Endothelial cell of umbilical vein (primary cell): ENCODE measurements around the gene CAAP1. TPM values are rescaled to one million over a fixed set of nuclear protein-coding genes. Genes with fewer than 3 reads are reported as not detected.

ENCODE experiments used
- BruUV-seq: library from RNA; stranded (reverse); fragments of 400-500 nt; replicated peaks from 2 replicates; lab custom pipeline; 2021; lab: Mats Ljungman, UMichigan
- CTCF ChIA-PET: fragments of 300-600, 350-600 bp; sonication (Branson Sonifier 250); formaldehyde crosslinking; loops from one replicate; lab custom pipeline; 2021; ENCODE audit warnings: antibody characterized with exemption, inconsistent platforms; lab: Charles Lee
- POLR2A ChIA-PET: fragments of 300-600, 350-600 bp; sonication (Branson Sonifier 250); formaldehyde crosslinking; loops from one replicate; lab custom pipeline; 2021; ENCODE audit warnings: antibody characterized with exemption, inconsistent platforms; lab: Charles Lee
- DNase-seq: peaks from one replicate; pipeline ENCODE4 v3.0.0-alpha.2; 2011; ENCODE audit warnings: low read depth, low spot score
- FAIRE-seq: peaks from 2 replicates; lab custom pipeline; 2011; peaks lifted over from hg19 to GRCh38; lab: Jason Lieb, UNC
- H2AFZ ChIP-seq: 2 replicates; pipeline ENCODE4 v1.6.0; 2012; ENCODE audit warnings: low read depth, low read length, control low read depth, inconsistent platforms
- H3K27ac ChIP-seq: 2 replicates; pipeline ENCODE4 v1.5.1; 2011; ENCODE audit warnings: low read depth, mild to moderate bottlenecking, control low read depth, low read length, moderate library complexity; ENCODE audit not compliant: insufficient read depth
- H3K27me3 ChIP-seq, 2 experiments: 2 replicates each; pipeline versions ENCODE4 v1.6.0 to v1.6.1; 2011; ENCODE audit warnings: low read length in 2 of 2, mixed read lengths in 1 of 2; ENCODE audit not compliant: control insufficient read depth in 2 of 2, insufficient read depth in 2 of 2
- H3K36me3 ChIP-seq, 2 experiments: 2 replicates in 1 of 2; 3 replicates in 1 of 2; pipeline ENCODE4 v1.5.1; 2011; ENCODE audit warnings: low read length in 2 of 2, mild to moderate bottlenecking in 1 of 2, moderate library complexity in 1 of 2; ENCODE audit not compliant: control insufficient read depth in 2 of 2, insufficient read depth in 2 of 2; ENCODE audit errors: extremely low read depth in 1 of 2
- H3K4me1 ChIP-seq: 3 replicates; pipeline ENCODE4 v1.5.1; 2011; ENCODE audit warnings: mild to moderate bottlenecking, low read length; ENCODE audit not compliant: control insufficient read depth, insufficient read depth; ENCODE audit errors: extremely low read depth
- H3K4me2 ChIP-seq: 2 replicates; pipeline ENCODE4 v1.6.1; 2011; ENCODE audit warnings: low read length, control low read depth, mixed read lengths; ENCODE audit not compliant: insufficient read depth
- H3K4me3 ChIP-seq, 3 experiments: fragments of 200-600 bp in 1 of 3; sonication (generic), shearing (Covaris generic) in 1 of 3; replicated peaks in 1 of 3; 2 replicates each; pipeline ENCODE4 v1.5.1; 2011 to 2016; ENCODE audit warnings: control low read depth in 3 of 3, low read length in 3 of 3, mild to moderate bottlenecking in 2 of 3, inconsistent platforms in 1 of 3, low read depth in 1 of 3, moderate library complexity in 1 of 3; ENCODE audit not compliant: insufficient read depth in 1 of 3
- H3K79me2 ChIP-seq: 2 replicates; pipeline ENCODE4 v1.6.0; 2012; ENCODE audit warnings: low read length, inconsistent platforms; ENCODE audit not compliant: control insufficient read depth, insufficient read depth
- H3K9ac ChIP-seq: replicated peaks from 2 replicates; pipeline ENCODE3; 2011; ENCODE audit warnings: low read length, control low read depth; ENCODE audit not compliant: insufficient read depth; ENCODE audit errors: extremely low read depth
- H3K9me1 ChIP-seq: replicated peaks from 3 replicates; pipeline ENCODE4 v1.6.0; 2011; ENCODE audit warnings: mild to moderate bottlenecking, low read length; ENCODE audit not compliant: control insufficient read depth, insufficient read depth; ENCODE audit errors: extremely low read depth
- H3K9me3 ChIP-seq: replicated peaks from 2 replicates; pipeline ENCODE4 v1.5.1; 2012; ENCODE audit warnings: low read length, inconsistent platforms; ENCODE audit not compliant: control insufficient read depth, insufficient read depth
- H4K20me1 ChIP-seq: replicated peaks from 2 replicates; pipeline ENCODE3; 2011; ENCODE audit warnings: mild to moderate bottlenecking, low read length; ENCODE audit not compliant: control insufficient read depth, insufficient read depth; ENCODE audit errors: extremely low read depth
- EZH2 ChIP-seq: IDR thresholded peaks from 2 replicates; pipeline ENCODE4 v1.6.1; 2012; ENCODE audit warnings: borderline replicate concordance, low read depth, mild to moderate bottlenecking, moderate library complexity, low read length, inconsistent platforms; ENCODE audit not compliant: severe bottlenecking
- FOS ChIP-seq: IDR thresholded peaks from 2 replicates; pipeline ENCODE4 v1.6.1; 2011; ENCODE audit warnings: mild to moderate bottlenecking, low read length, moderate library complexity, borderline replicate concordance; ENCODE audit not compliant: insufficient read depth
- GATA2 ChIP-seq: IDR thresholded peaks from 2 replicates; pipeline ENCODE4 v1.7.0; 2011; ENCODE audit warnings: low read depth, mild to moderate bottlenecking, moderate library complexity, mixed read lengths, low read length; ENCODE audit not compliant: insufficient read length, insufficient read depth
- JUN ChIP-seq: IDR thresholded peaks from 2 replicates; pipeline ENCODE4 v1.6.1; 2011; ENCODE audit warnings: borderline replicate concordance, low read depth; ENCODE audit not compliant: insufficient read length, insufficient read depth
- MYC ChIP-seq: IDR thresholded peaks from one replicate; pipeline ENCODE4 v1.6.1; 2011; ENCODE audit warnings: mild to moderate bottlenecking, low read depth, low read length
- POLR2A ChIP-seq: IDR thresholded peaks from 2 replicates; pipeline ENCODE4 v1.6.1; 2012; ENCODE audit warnings: low read depth, mild to moderate bottlenecking, control low read depth, low read length
- POLR2AphosphoS5 ChIP-seq: IDR thresholded peaks from 2 replicates; pipeline ENCODE4 v1.6.1; 2012; ENCODE audit warnings: low read depth, mild to moderate bottlenecking, control low read depth, low read length, moderate library complexity; ENCODE audit not compliant: insufficient read depth
- dilution Hi-C: fragments of 300-500 bp; cut with MboI; formaldehyde crosslinking; loops from one replicate; pipeline ENCODE4 v1.15.0; 2019; ENCODE audit warnings: low sequenced_read_pairs; ENCODE audit not compliant: extremely low pct_ligation_motif_present
- intact Hi-C: fragments of 100-400 bp; cut with micrococcal nuclease; formaldehyde crosslinking; loops from one replicate; pipeline ENCODE4 v1.10.0; 2022
- polyA plus RNA-seq, 4 experiments: library from polyadenylated mRNA; depleted of rRNA in 3 of 4; stranded (reverse) in 3 of 4; unstranded in 1 of 4; fragments of >200 nt; gene quantifications; 2 replicates each; pipeline versions ENCODE4 v1.2.1 to v1.2.3, GENCODE V29; 2011 to 2012; ENCODE audit warnings: missing spikeins in 1 of 4
- total RNA-seq: library from RNA; stranded (reverse); gene quantifications from 2 replicates; pipeline ENCODE4 v1.2.3, GENCODE V29; 2021
- TF ChIP-seq, protein P1 (sequence below): IDR thresholded peaks from 2 replicates; pipeline ENCODE4 v1.6.1; 2011; ENCODE audit not compliant: insufficient read depth, insufficient read length
- TF ChIP-seq, protein P2 (sequence below), 2 donors: IDR thresholded peaks; 1 replicate in 1 of 2; 2 replicates in 1 of 2; pipeline ENCODE4 v1.5.1; 2011; ENCODE audit warnings: low read length in 2 of 2, mild to moderate bottlenecking in 2 of 2, moderate library complexity in 2 of 2, control low read depth in 1 of 2, inconsistent platforms in 1 of 2, low read depth in 1 of 2; ENCODE audit not compliant: insufficient read depth in 1 of 2; ENCODE audit errors: extremely low read depth in 1 of 2

The CAAP1 gene
- total and polyA plus RNA-seq, 2 donors (not counting 3 experiments of a cell fraction or from before 2014, with no cell fraction given) = 5.3 to 16.1 TPM

DNA sequence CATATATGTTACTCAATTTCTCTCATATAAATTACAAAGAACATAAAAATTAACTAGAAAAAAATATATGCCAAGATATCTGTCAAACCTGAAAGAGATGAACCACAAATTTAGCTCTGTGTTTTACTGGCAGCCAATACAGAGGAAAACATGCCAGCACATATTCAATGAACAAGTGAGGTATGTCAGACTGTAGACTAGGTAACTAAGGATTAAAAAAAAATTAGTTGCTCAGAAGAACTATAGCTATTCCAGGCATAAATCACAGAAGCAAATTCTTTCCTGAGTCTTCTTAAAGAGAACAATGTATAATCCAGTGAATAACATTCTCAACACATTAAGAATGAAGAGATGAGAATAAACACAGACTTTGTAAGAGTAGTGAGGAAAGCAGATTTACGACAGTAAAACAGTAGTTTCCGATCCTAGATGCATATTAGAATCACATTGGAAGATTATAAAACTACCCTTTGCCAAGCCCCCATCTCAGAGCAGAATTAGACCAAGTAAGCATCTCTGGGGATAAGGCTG lies 20.6 kb upstream of the CAAP1 start:
- H3K9me3 ChIP-seq = no peaks in the 10 kb centered on the region
- H3K4me2 ChIP-seq = no peak overlapping the region
- H3K27ac ChIP-seq = no peak overlapping the region
- H3K9me1 ChIP-seq = no peaks in the 10 kb centered on the region
- dilution Hi-C loops = no loop called here
- H2AFZ ChIP-seq = no peak overlapping the region
- H3K4me1 ChIP-seq = no peaks in the 10 kb centered on the region
- BruUV-seq = no TSS peak
- FAIRE-seq (no peak), DNase-seq (no peak)
- ChIA-PET POLR2A (no interaction called here), CTCF (interaction anchor here (1.0 kb wide), 1 partner anchor 21 kb away, joined by 3 read pairs; no protein-coding TSS in a partner anchor)
- intact Hi-C loops = no loop called here
- H3K4me3 ChIP-seq = no peak overlapping the region
- H3K36me3 ChIP-seq = peaks cover 2 to 15% of the 10 kb centered on the region in 2 experiments
- no peaks in the 10 kb centered on the region for H4K20me1 ChIP-seq
- H3K79me2 ChIP-seq = no peaks in the 10 kb centered on the region
- TF ChIP-seq MYC (no peak), POLR2AphosphoS5 (no peak), POLR2A (no peak), EZH2 (no peak), GATA2 (no peak), FOS (no peak), JUN (no peak)
- TF ChIP-seq, protein P1, sequence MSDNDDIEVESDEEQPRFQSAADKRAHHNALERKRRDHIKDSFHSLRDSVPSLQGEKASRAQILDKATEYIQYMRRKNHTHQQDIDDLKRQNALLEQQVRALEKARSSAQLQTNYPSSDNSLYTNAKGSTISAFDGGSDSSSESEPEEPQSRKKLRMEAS = no peak
- TF ChIP-seq, protein P2, sequence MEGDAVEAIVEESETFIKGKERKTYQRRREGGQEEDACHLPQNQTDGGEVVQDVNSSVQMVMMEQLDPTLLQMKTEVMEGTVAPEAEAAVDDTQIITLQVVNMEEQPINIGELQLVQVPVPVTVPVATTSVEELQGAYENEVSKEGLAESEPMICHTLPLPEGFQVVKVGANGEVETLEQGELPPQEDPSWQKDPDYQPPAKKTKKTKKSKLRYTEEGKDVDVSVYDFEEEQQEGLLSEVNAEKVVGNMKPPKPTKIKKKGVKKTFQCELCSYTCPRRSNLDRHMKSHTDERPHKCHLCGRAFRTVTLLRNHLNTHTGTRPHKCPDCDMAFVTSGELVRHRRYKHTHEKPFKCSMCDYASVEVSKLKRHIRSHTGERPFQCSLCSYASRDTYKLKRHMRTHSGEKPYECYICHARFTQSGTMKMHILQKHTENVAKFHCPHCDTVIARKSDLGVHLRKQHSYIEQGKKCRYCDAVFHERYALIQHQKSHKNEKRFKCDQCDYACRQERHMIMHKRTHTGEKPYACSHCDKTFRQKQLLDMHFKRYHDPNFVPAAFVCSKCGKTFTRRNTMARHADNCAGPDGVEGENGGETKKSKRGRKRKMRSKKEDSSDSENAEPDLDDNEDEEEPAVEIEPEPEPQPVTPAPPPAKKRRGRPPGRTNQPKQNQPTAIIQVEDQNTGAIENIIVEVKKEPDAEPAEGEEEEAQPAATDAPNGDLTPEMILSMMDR (IDR thresholded peaks at IDR 0.05; ENCODE audit: extremely low read depth in 1 of 2, insufficient read depth in 1 of 2, low read depth in 1 of 2, low read length in 2 of 2) = no peak
- H3K9ac ChIP-seq = no peak overlapping the region
- H3K27me3 ChIP-seq = no peaks in the 10 kb centered on the region
